WERI-Rb-1 (cell line): ENCODE data around the gene EIF4A3.

Experiments used
- DNase-seq: peaks from one replicate; pipeline ENCODE4 v3.0.0-alpha.2; 2020
- H3K27ac ChIP-seq: fragments of 250-450 bp; sonication (Bioruptor Pico); 2 replicates; pipeline ENCODE4 v1.5.1; 2020; ENCODE audit warnings: mild to moderate bottlenecking, moderate library complexity
- H3K27me3 ChIP-seq: fragments of 250-450 bp; sonication (Bioruptor Pico); 2 replicates; pipeline ENCODE4 v1.5.1; 2021; ENCODE audit warnings: mild to moderate bottlenecking, low read depth, moderate library complexity; ENCODE audit not compliant: insufficient read depth, severe bottlenecking
- H3K36me3 ChIP-seq: fragments of 250-450 bp; sonication (Bioruptor Pico); 2 replicates; pipeline ENCODE4 v1.5.1; 2020; ENCODE audit warnings: mild to moderate bottlenecking, moderate library complexity
- H3K4me3 ChIP-seq: 2 replicates; pipeline ENCODE4 v1.5.1; 2011; ENCODE audit warnings: low read depth, mild to moderate bottlenecking, control low read depth, low read length
- H3K9me3 ChIP-seq: fragments of 250-450 bp; sonication (Bioruptor Pico); 2 replicates; pipeline ENCODE4 v1.5.1; 2021; ENCODE audit warnings: mild to moderate bottlenecking, moderate library complexity; ENCODE audit not compliant: severe bottlenecking
- CTCF ChIP-seq: IDR thresholded peaks from 2 replicates; pipeline ENCODE4 v1.5.1; 2011; ENCODE audit warnings: low read depth, mild to moderate bottlenecking, control low read depth, inconsistent platforms, low read length

The EIF4A3 gene

GRCh38 chr17:80180192-80180591 lies 33.3 kb upstream of the EIF4A3 start:
- no peak for DNase-seq
- H3K27ac ChIP-seq: no peak overlapping the region
- no peak for TF ChIP-seq CTCF
- no peaks in the 10 kb centered on the region for H3K27me3 ChIP-seq
- no peak overlapping the region for H3K4me3 ChIP-seq
- no peaks in the 10 kb centered on the region for H3K9me3 ChIP-seq
- H3K36me3 ChIP-seq: no peaks in the 10 kb centered on the region

- no peak for TF ChIP-seq CTCF
- no peaks in the 10 kb centered on the region for H3K27me3 ChIP-seq
- H3K4me3 ChIP-seq: no peak overlapping the region
- H3K36me3 ChIP-seq: no peaks in the 10 kb centered on the region
- H3K27ac ChIP-seq: no peak overlapping the region
- no peaks in the 10 kb centered on the region for H3K9me3 ChIP-seq
- no peak for DNase-seq
Observed at GRCh38 chr17:80177986-80178595, 31.2 kb upstream of the EIF4A3 start.

- Histone ChIP-seq H3K27me3 (no peaks in the 10 kb centered on the region), H3K27ac (no peak overlapping the region), H3K9me3 (no peaks in the 10 kb centered on the region), H3K4me3 (no peak overlapping the region), H3K36me3 (no peaks in the 10 kb centered on the region)
- DNase-seq: no peak
- no peak for TF ChIP-seq CTCF
Observed at GRCh38 chr17:80176757-80177156, 29.8 kb upstream of the EIF4A3 start.

GRCh38 chr17:80173916-80174315 lies 27.0 kb upstream of the EIF4A3 start:
- H3K36me3 ChIP-seq: no peaks in the 10 kb centered on the region
- no peak for DNase-seq
- no peaks in the 10 kb centered on the region for H3K27me3 ChIP-seq
- H3K4me3 ChIP-seq: no peak overlapping the region
- H3K9me3 ChIP-seq: no peaks in the 10 kb centered on the region
- TF ChIP-seq CTCF: no peak
- H3K27ac ChIP-seq: no peak overlapping the region

GRCh38 chr17:80173126-80173525 lies 26.2 kb upstream of the EIF4A3 start:
- H3K27me3 ChIP-seq: no peaks in the 10 kb centered on the region
- TF ChIP-seq CTCF: no peak

GRCh38 chr17:80171681-80172080 lies 24.8 kb upstream of the EIF4A3 start:
- Histone ChIP-seq H3K27ac (no peak overlapping the region), H3K27me3 (no peaks in the 10 kb centered on the region), H3K9me3 (no peaks in the 10 kb centered on the region), H3K36me3 (no peaks in the 10 kb centered on the region), H3K4me3 (no peak overlapping the region)
- no peak for DNase-seq
- no peak for TF ChIP-seq CTCF

More at GRCh38 chr17:80173126-80173525, 26.2 kb upstream of the EIF4A3 start:
- H3K4me3 ChIP-seq: no peak overlapping the region
- no peaks in the 10 kb centered on the region for H3K9me3 ChIP-seq
- no peaks in the 10 kb centered on the region for H3K36me3 ChIP-seq
- no peak overlapping the region for H3K27ac ChIP-seq
- DNase-seq: no peak
